Measurements from ENCODE around the gene LIMS2.
A peak's percentile ranks its signal among the peaks of the same experiment; 100 is the strongest.

The LIMS2 gene

GRCh38 chr2:127639111-127639474 is 36.2 kb downstream of the LIMS2 start:
- Histone ChIP-seq H3K9me3 (ENCODE audit: control insufficient read depth, insufficient read depth, low read depth, low read length) (no peaks in the 10 kb centered on the region), H3K4me1 (ENCODE audit: control insufficient read depth, insufficient read depth, low read length) (peaks cover 2% of the 10 kb centered on the region; the same call in 1 of the 2 replicates), H3K27ac (ENCODE audit: extremely low read depth, low read depth, low read length) (no peak overlapping the region), H3K4me3 (ENCODE audit: low read depth, low read length) (no peak overlapping the region), H3K36me3 (ENCODE audit: control insufficient read depth in 2 of 2, insufficient read depth in 1 of 2, low read length in 2 of 2) (no peaks in the 10 kb centered on the region)
- ChIA-PET POLR2A (no interaction called here), CTCF (interaction anchor here (0.7 to 4.5 kb wide), 7 partner anchors 11 to 160 kb away, joined by 3 to 31 read pairs (median 4); no protein-coding TSS in a partner anchor)
- TF ChIP-seq ZNF629 (tag by site-specific recombination; IDR thresholded peaks at IDR 0.05) (no peak), ZNF610 (tag by site-specific recombination; IDR thresholded peaks at IDR 0.05; ENCODE audit: borderline replicate concordance) (no peak), KLF9 (tag by site-specific recombination; IDR thresholded peaks at IDR 0.05; ENCODE audit: low read depth) (no peak), ZNF169 (tag by site-specific recombination; IDR thresholded peaks at IDR 0.05) (no peak), ZSCAN5A (tag by site-specific recombination; IDR thresholded peaks at IDR 0.05) (no peak), ZNF362 (tag by site-specific recombination; IDR thresholded peaks at IDR 0.05) (no peak), MEIS1 (CRISPR knock-in tag; IDR thresholded peaks at IDR 0.05; ENCODE audit: borderline replicate concordance) (no peak)
- TF ChIP-seq, protein P1, sequence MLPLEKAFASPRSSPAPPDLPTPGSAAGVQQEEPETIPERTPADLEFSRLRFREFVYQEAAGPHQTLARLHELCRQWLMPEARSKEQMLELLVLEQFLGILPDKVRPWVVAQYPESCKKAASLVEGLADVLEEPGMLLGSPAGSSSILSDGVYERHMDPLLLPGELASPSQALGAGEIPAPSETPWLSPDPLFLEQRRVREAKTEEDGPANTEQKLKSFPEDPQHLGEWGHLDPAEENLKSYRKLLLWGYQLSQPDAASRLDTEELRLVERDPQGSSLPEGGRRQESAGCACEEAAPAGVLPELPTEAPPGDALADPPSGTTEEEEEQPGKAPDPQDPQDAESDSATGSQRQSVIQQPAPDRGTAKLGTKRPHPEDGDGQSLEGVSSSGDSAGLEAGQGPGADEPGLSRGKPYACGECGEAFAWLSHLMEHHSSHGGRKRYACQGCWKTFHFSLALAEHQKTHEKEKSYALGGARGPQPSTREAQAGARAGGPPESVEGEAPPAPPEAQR (tag by site-specific recombination; IDR thresholded peaks at IDR 0.05) = no peak

DNA sequence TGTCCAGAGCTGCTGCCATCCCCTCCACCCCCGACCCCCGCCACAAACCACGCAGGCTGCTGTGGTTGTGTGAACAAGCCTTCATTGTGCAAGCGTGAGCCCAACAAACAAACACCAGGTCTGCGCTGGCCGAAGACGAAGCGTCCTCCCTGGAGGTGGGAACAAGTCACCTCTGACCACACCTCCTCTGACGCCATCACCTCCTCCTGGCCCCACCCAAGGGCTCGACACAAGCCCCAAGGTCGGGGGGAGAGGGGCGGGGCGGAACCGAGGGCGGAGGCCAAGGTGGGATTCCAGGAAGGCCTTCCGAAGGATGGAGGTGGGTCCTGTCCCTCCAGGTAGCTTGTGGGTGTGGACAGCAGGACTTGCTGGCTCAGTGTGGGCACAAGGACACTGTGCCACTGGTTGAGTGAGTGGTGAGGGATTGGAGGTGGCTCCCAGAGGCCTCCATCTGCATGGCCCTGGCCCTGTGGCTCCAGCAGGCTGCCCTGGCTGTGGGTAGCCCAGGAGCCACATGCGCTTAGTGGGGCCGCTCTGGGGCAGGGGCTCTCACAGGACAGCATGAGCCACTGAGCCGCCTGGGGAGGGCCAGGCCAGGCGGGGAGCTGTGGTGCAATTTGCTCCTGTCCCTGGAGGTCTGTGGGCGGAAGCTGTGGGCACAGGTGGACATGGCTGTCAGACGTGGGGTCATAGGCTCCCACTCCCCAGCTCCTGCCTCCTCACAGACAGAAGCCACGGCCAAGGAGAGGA is 36.8 kb downstream of the LIMS2 start:
- TF ChIP-seq ZFHX2 (tag by site-specific recombination; conservative IDR thresholded peaks at IDR 0.05) (peak; percentile 56), TCF7L2 (IDR thresholded peaks at IDR 0.05; ENCODE audit: borderline replicate concordance, low read depth, low read length) (no peak), ELK4 (IDR thresholded peaks at IDR 0.05; ENCODE audit: borderline replicate concordance, low read depth, low read length) (no peak), EGR2 (tag by site-specific recombination; IDR thresholded peaks at IDR 0.05; ENCODE audit: low read depth) (peak; percentile 60; the same call in 1 of the 2 replicates), ZNF514 (tag by site-specific recombination; IDR thresholded peaks at IDR 0.05) (no peak), ZBTB7A (tag by site-specific recombination; IDR thresholded peaks at IDR 0.05; ENCODE audit: low read depth) (no peak)
- TF ChIP-seq, protein P2, sequence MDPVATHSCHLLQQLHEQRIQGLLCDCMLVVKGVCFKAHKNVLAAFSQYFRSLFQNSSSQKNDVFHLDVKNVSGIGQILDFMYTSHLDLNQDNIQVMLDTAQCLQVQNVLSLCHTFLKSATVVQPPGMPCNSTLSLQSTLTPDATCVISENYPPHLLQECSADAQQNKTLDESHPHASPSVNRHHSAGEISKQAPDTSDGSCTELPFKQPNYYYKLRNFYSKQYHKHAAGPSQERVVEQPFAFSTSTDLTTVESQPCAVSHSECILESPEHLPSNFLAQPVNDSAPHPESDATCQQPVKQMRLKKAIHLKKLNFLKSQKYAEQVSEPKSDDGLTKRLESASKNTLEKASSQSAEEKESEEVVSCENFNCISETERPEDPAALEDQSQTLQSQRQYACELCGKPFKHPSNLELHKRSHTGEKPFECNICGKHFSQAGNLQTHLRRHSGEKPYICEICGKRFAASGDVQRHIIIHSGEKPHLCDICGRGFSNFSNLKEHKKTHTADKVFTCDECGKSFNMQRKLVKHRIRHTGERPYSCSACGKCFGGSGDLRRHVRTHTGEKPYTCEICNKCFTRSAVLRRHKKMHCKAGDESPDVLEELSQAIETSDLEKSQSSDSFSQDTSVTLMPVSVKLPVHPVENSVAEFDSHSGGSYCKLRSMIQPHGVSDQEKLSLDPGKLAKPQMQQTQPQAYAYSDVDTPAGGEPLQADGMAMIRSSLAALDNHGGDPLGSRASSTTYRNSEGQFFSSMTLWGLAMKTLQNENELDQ (tag by site-specific recombination; IDR thresholded peaks at IDR 0.05; ENCODE audit: low read depth) = no peak
- no peaks in the 10 kb centered on the region for H3K9me3 ChIP-seq (ENCODE audit: control insufficient read depth, insufficient read depth, low read depth, low read length)
- CTCF ChIA-PET = interaction anchor here (0.7 to 4.5 kb wide), 7 partner anchors 12 to 159 kb away, joined by 3 to 31 read pairs (median 6); no protein-coding TSS in a partner anchor
- H3K27ac ChIP-seq (ENCODE audit: extremely low read depth, low read depth, low read length) = no peak overlapping the region
- H3K4me1 ChIP-seq (ENCODE audit: control insufficient read depth, insufficient read depth, low read length) = peaks cover 2% of the 10 kb centered on the region; the same call in 1 of the 2 replicates
- POLR2A ChIA-PET = no interaction called here
- H3K36me3 ChIP-seq (ENCODE audit: control insufficient read depth in 2 of 2, insufficient read depth in 1 of 2, low read length in 2 of 2) = no peaks in the 10 kb centered on the region
- H3K4me3 ChIP-seq (ENCODE audit: low read depth, low read length) = no peak overlapping the region

Data from HEK293 (cell line).